GM18502 (cell line): Measurements from ENCODE around the gene OGG1.
"Not testable (repeated sequence)": the region's sequence is repeated elsewhere in the genome, so short reads cannot be mapped to it uniquely, and the experiment has no call there.

Experiments
- ATAC-seq: cut with Tn5 transposase; IDR thresholded peaks from one replicate; pipeline ENCODE4 v1.9.1; 2021; ENCODE audit warnings: mild to moderate bottlenecking; ENCODE audit not compliant: unreplicated experiment, poor library complexity

Gene OGG1

GRCh38 chr3:9760779-9761505, 11.2 kb downstream of the OGG1 start:
- no peak for ATAC-seq

- no peak for ATAC-seq
Observed at GRCh38 chr3:9761919-9762318, 12.2 kb downstream of the OGG1 start.

- no peak for ATAC-seq
Observed at GRCh38 chr3:9762871-9763270, 13.1 kb downstream of the OGG1 start.

- ATAC-seq: no peak
Observed at GRCh38 chr3:9765865-9766264, 16.1 kb downstream of the OGG1 start.

GRCh38 chr3:9767418-9767817, 17.7 kb downstream of the OGG1 start:
- ATAC-seq: no peak

GRCh38 chr3:9768141-9768775, 18.5 kb downstream of the OGG1 start:
- ATAC-seq: no peak

- no peak for ATAC-seq
Observed at GRCh38 chr3:9769012-9769411, 19.3 kb downstream of the OGG1 start.

GRCh38 chr3:9769426-9770275, 19.9 kb downstream of the OGG1 start, which contains the start of gene CAMK1:
Gene CAMK1 (minus strand): TSS chr3:9769947. CDS start chr3:9767749, 2,198 bp downstream.
- ATAC-seq: peak; percentile 64

GRCh38 chr3:9770276-9770812, 20.6 kb downstream of the OGG1 start:
- no peak for ATAC-seq

GRCh38 chr3:9771007-9771406, 21.3 kb downstream of the OGG1 start:
- ATAC-seq: not testable (repeated sequence)

- ATAC-seq: no peak
Observed at GRCh38 chr3:9776896-9777693, 27.3 kb downstream of the OGG1 start.

GRCh38 chr3:9777694-9778021, 27.9 kb downstream of the OGG1 start:
- no peak for ATAC-seq

GRCh38 chr3:9778143-9779074, 28.7 kb downstream of the OGG1 start:
- ATAC-seq: no peak

- ATAC-seq: no peak
Observed at GRCh38 chr3:9779075-9779593, 29.4 kb downstream of the OGG1 start.

GRCh38 chr3:9779721-9780457, 30.1 kb downstream of the OGG1 start:
- ATAC-seq: peak; percentile 55

- ATAC-seq: peak; percentile 13
Observed at GRCh38 chr3:9780458-9780812, 30.7 kb downstream of the OGG1 start.

- ATAC-seq: no peak
Observed at GRCh38 chr3:9780910-9781309, 31.2 kb downstream of the OGG1 start.

- no peak for ATAC-seq
Observed at GRCh38 chr3:9781551-9781950, 31.8 kb downstream of the OGG1 start.
